HEK293 (cell line): ENCODE results near the gene FERMT2.

Experiments
- CTCF ChIA-PET: fragments of 350-600 bp; formaldehyde crosslinking; extraction: SDS; loops from one replicate; lab custom pipeline; 2021; ENCODE audit warnings: antibody characterized with exemption; lab: Yijun Ruan, JAX
- POLR2A ChIA-PET: fragments of 300-600 bp; formaldehyde crosslinking; extraction: SDS; loops from one replicate; lab custom pipeline; 2020; ENCODE audit warnings: antibody characterized with exemption, inconsistent platforms; lab: Yijun Ruan, JAX
- H3K27ac ChIP-seq: fragments of 200-500 bp; sonication (Bioruptor generic); 2 replicates; pipeline ENCODE4 v1.5.1; 2014; ENCODE audit warnings: low read depth, low read length, control low read depth, inconsistent platforms; ENCODE audit errors: extremely low read depth
- H3K36me3 ChIP-seq, 2 experiments: fragments of 200-500 bp in 1 of 2; sonication (Bioruptor generic) in 1 of 2; 1 replicate in 1 of 2; 2 replicates in 1 of 2; pipeline ENCODE4 v1.5.1; 2014 to 2017; ENCODE audit warnings: inconsistent platforms in 2 of 2, low read length in 2 of 2; ENCODE audit not compliant: control insufficient read depth in 2 of 2, insufficient read depth in 1 of 2
- H3K4me1 ChIP-seq: fragments of 200-500 bp; sonication (Bioruptor generic); 2 replicates; pipeline ENCODE4 v1.5.1; 2014; ENCODE audit warnings: mild to moderate bottlenecking, low read length, inconsistent platforms; ENCODE audit not compliant: control insufficient read depth, insufficient read depth
- H3K4me3 ChIP-seq: 2 replicates; pipeline ENCODE4 v1.5.1; 2011; ENCODE audit warnings: low read depth, mild to moderate bottlenecking, control low read depth, low read length, moderate library complexity
- H3K9me3 ChIP-seq: fragments of 200-500 bp; sonication (Bioruptor generic); 2 replicates; pipeline ENCODE4 v1.5.1; 2014; ENCODE audit warnings: low read depth, low read length, inconsistent platforms; ENCODE audit not compliant: control insufficient read depth, insufficient read depth
- KLF1 ChIP-seq: fragments of 450-650 bp; formaldehyde crosslinking; IDR thresholded peaks from 2 replicates; pipeline ENCODE4 v1.5.1; 2016; ENCODE audit warnings: missing biosample characterization, missing genetic modification characterization
- PRDM4 ChIP-seq: fragments of 450-650 bp; formaldehyde crosslinking; IDR thresholded peaks from 2 replicates; pipeline ENCODE4 v1.5.1; 2017; ENCODE audit warnings: missing biosample characterization, missing genetic modification characterization
- SP2 ChIP-seq: fragments of 450-650 bp; formaldehyde crosslinking; IDR thresholded peaks from 2 replicates; pipeline ENCODE4 v1.5.1; 2016; ENCODE audit warnings: missing biosample characterization, missing genetic modification characterization
- ZBTB17 ChIP-seq: fragments of 450-650 bp; formaldehyde crosslinking; IDR thresholded peaks from 2 replicates; pipeline ENCODE4 v1.5.1; 2016; ENCODE audit warnings: missing biosample characterization, missing genetic modification characterization
- ZBTB48 ChIP-seq: fragments of 450-650 bp; formaldehyde crosslinking; IDR thresholded peaks from 2 replicates; pipeline ENCODE4 v1.5.1; 2016; ENCODE audit warnings: missing biosample characterization, missing genetic modification characterization
- ZEB2 ChIP-seq: fragments of 450-650 bp; formaldehyde crosslinking; IDR thresholded peaks from 2 replicates; pipeline ENCODE4 v1.5.1; 2016; ENCODE audit warnings: missing biosample characterization, missing genetic modification characterization
- ZNF114 ChIP-seq: fragments of 450-650 bp; formaldehyde crosslinking; IDR thresholded peaks from 2 replicates; pipeline ENCODE4 v1.5.0; 2017; ENCODE audit warnings: missing biosample characterization, missing genetic modification characterization
- ZNF175 ChIP-seq: fragments of 450-650 bp; formaldehyde crosslinking; IDR thresholded peaks from 2 replicates; pipeline ENCODE4 v1.5.1; 2016; ENCODE audit warnings: missing biosample characterization, missing genetic modification characterization
- ZNF19 ChIP-seq: fragments of 450-650 bp; formaldehyde crosslinking; IDR thresholded peaks from 2 replicates; pipeline ENCODE4; 2016; ENCODE audit warnings: missing biosample characterization, missing genetic modification characterization, low read depth
- ZNF2 ChIP-seq: fragments of 450-650 bp; formaldehyde crosslinking; IDR thresholded peaks from 2 replicates; pipeline ENCODE4 v1.5.1; 2016; ENCODE audit warnings: missing biosample characterization, missing genetic modification characterization
- ZNF24 ChIP-seq: fragments of 450-650 bp; formaldehyde crosslinking; IDR thresholded peaks from 2 replicates; pipeline ENCODE4 v1.5.1; 2016; ENCODE audit warnings: missing biosample characterization, missing genetic modification characterization
- ZNF324 ChIP-seq: fragments of 450-650 bp; formaldehyde crosslinking; IDR thresholded peaks from 2 replicates; pipeline ENCODE4 v1.5.1; 2016; ENCODE audit warnings: missing biosample characterization, missing genetic modification characterization
- ZNF391 ChIP-seq: fragments of 450-650 bp; formaldehyde crosslinking; IDR thresholded peaks from 2 replicates; pipeline ENCODE4 v1.5.1; 2016; ENCODE audit warnings: low read depth, missing biosample characterization, missing genetic modification characterization, borderline replicate concordance
- ZNF398 ChIP-seq: fragments of 450-650 bp; formaldehyde crosslinking; IDR thresholded peaks from 2 replicates; pipeline ENCODE4 v1.5.1; 2017; ENCODE audit warnings: missing biosample characterization, missing genetic modification characterization
- ZNF529 ChIP-seq: fragments of 450-650 bp; formaldehyde crosslinking; IDR thresholded peaks from 2 replicates; pipeline ENCODE4 v1.5.1; 2017; ENCODE audit warnings: missing genetic modification characterization, missing biosample characterization; ENCODE audit not compliant: insufficient replicate concordance
- ZNF555 ChIP-seq: fragments of 450-650 bp; formaldehyde crosslinking; conservative IDR thresholded peaks from 2 replicates; pipeline ENCODE4 v1.5.1; 2017; ENCODE audit warnings: missing biosample characterization, mild to moderate bottlenecking, missing genetic modification characterization, inconsistent platforms
- ZNF558 ChIP-seq: fragments of 450-650 bp; formaldehyde crosslinking; IDR thresholded peaks from 2 replicates; pipeline ENCODE4 v1.5.1; 2016; ENCODE audit warnings: missing biosample characterization, missing genetic modification characterization
- ZNF571 ChIP-seq: fragments of 450-650 bp; formaldehyde crosslinking; IDR thresholded peaks from 2 replicates; pipeline ENCODE4 v1.5.0; 2017; ENCODE audit warnings: missing biosample characterization, missing genetic modification characterization
- ZNF626 ChIP-seq: fragments of 450-650 bp; sonication (Bioruptor Pico); formaldehyde crosslinking; IDR thresholded peaks from 2 replicates; pipeline ENCODE4 v1.5.1; 2018; ENCODE audit warnings: missing biosample characterization, missing genetic modification characterization, inconsistent platforms
- ZNF660 ChIP-seq: fragments of 450-650 bp; IDR thresholded peaks from 2 replicates; pipeline ENCODE4 v1.5.1; 2018; ENCODE audit warnings: missing biosample characterization, mild to moderate bottlenecking, missing genetic modification characterization
- ZNF777 ChIP-seq: fragments of 450-650 bp; formaldehyde crosslinking; IDR thresholded peaks from 2 replicates; pipeline ENCODE4 v1.5.1; 2017; ENCODE audit warnings: missing biosample characterization, missing genetic modification characterization, borderline replicate concordance
- ZNF792 ChIP-seq: fragments of 450-650 bp; formaldehyde crosslinking; IDR thresholded peaks from 2 replicates; pipeline ENCODE4 v1.5.1; 2016; ENCODE audit warnings: missing biosample characterization, missing genetic modification characterization

FERMT2 gene

GRCh38 chr14:52937306-52937705, 13.5 kb downstream of the FERMT2 start:
- Histone ChIP-seq H3K9me3 (no peaks in the 10 kb centered on the region), H3K36me3 (no peaks in the 10 kb centered on the region), H3K4me1 (peaks cover 6% of the 10 kb centered on the region), H3K27ac (no peak overlapping the region), H3K4me3 (no peak overlapping the region)
- no peak for TF ChIP-seq ZNF398 (tag by site-specific recombination)
- TF ChIP-seq ZNF558 (tag by site-specific recombination), result no peak
- no peak for TF ChIP-seq ZNF391 (tag by site-specific recombination)
- TF ChIP-seq ZNF2 (tag by site-specific recombination), result no peak
- no peak for TF ChIP-seq ZNF19 (tag by site-specific recombination)
- no peak for TF ChIP-seq ZBTB17 (tag by site-specific recombination)
- no peak for TF ChIP-seq ZNF24 (tag by site-specific recombination)
- TF ChIP-seq ZNF571, result no peak
- TF ChIP-seq ZNF529, result no peak
- no peak for TF ChIP-seq ZNF792 (tag by site-specific recombination)
- no peak for TF ChIP-seq ZNF555 (tag by site-specific recombination)
- no peak for TF ChIP-seq SP2 (tag by site-specific recombination)
- no peak for TF ChIP-seq ZNF660
- ChIA-PET CTCF (no interaction called here), POLR2A (no interaction called here)

DNA sequence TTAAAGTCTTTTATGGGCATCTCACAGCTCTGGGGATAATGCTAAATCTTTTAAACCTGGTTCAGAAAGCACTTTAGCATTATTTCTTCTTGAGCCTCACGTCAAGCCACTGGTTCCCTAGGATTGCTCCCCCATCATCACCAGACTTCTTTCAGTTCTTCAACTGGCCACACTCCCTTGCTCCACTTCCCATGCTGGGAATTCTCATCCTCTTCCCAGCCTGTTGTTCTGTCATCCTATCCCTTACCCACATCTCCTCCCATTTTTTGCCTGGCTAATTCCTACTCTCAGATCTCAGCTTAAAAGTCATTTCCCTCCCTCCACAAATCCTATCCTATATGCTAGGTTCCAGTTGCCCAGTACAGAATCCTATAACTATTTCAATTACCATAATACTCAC, 14.4 kb downstream of the FERMT2 start:
- CTCF ChIA-PET, result no interaction called here
- H3K4me1 ChIP-seq, result peaks cover 6% of the 10 kb centered on the region
- POLR2A ChIA-PET, result no interaction called here
- no peak overlapping the region for H3K4me3 ChIP-seq
- H3K27ac ChIP-seq, result no peak overlapping the region
- no peaks in the 10 kb centered on the region for H3K9me3 ChIP-seq
- TF ChIP-seq ZNF114 (tag by site-specific recombination) (no peak), ZEB2 (tag by site-specific recombination) (no peak), KLF1 (tag by site-specific recombination) (no peak), ZBTB48 (tag by site-specific recombination) (peak; percentile 39; the same call in 1 of the 2 replicates)
- H3K36me3 ChIP-seq, result no peaks in the 10 kb centered on the region

GRCh38 chr14:52935833-52936232, 15.0 kb downstream of the FERMT2 start:
- no peak overlapping the region for H3K27ac ChIP-seq
- no peak overlapping the region for H3K4me3 ChIP-seq
- no peaks in the 10 kb centered on the region for H3K9me3 ChIP-seq
- peaks cover 3% of the 10 kb centered on the region for H3K4me1 ChIP-seq
- H3K36me3 ChIP-seq, result no peaks in the 10 kb centered on the region
- no peak for TF ChIP-seq PRDM4
- TF ChIP-seq ZNF626 (tag by site-specific recombination), result no peak
- no peak for TF ChIP-seq ZNF324 (tag by site-specific recombination)
- no peak for TF ChIP-seq ZNF777
- TF ChIP-seq ZNF175, result no peak
- CTCF ChIA-PET, result interaction anchor here (2.0 kb wide), 1 partner anchor 12 kb away, joined by 7 read pairs; no protein-coding TSS in a partner anchor
- POLR2A ChIA-PET, result no interaction called here
